Activated naive CD8-positive, alpha-beta T cell (primary cell): ENCODE results near the gene OSBP.
A peak's percentile ranks its signal among the peaks of the same experiment; 100 is the strongest.
"Not testable (repeated sequence)": the region's sequence is repeated elsewhere in the genome, so short reads cannot be mapped to it uniquely, and the experiment has no call there.

Experiments used
- H3K27ac Mint-ChIP-seq: one replicate; pipeline ENCODE4 v1.8.0; 2021; ENCODE audit warnings: mixed read lengths
- H3K27me3 Mint-ChIP-seq: one replicate; pipeline ENCODE4 v1.8.0; 2021; ENCODE audit warnings: mixed read lengths
- H3K36me3 Mint-ChIP-seq: one replicate; pipeline ENCODE4 v1.8.0; 2021; ENCODE audit warnings: mixed read lengths
- H3K4me1 Mint-ChIP-seq: one replicate; pipeline ENCODE4 v1.8.0; 2021; ENCODE audit warnings: low read depth, mixed read lengths
- H3K4me3 Mint-ChIP-seq: one replicate; pipeline ENCODE4 v1.8.0; 2021; ENCODE audit warnings: mild to moderate bottlenecking, mixed read lengths
- H3K9me3 Mint-ChIP-seq: one replicate; pipeline ENCODE4 v1.8.0; 2021; ENCODE audit warnings: low read depth, mixed read lengths

The OSBP gene

GRCh38 chr11:59615637-59616395 lies at the start of gene OSBP:
TSS of gene OSBP (minus strand) at chr11:59615774. CDS start at chr11:59615664, 110 bp downstream.
- Mint-ChIP-seq H3K36me3 (peaks cover 2% of the 10 kb centered on the region), H3K9me3 (no peaks in the 10 kb centered on the region), H3K27me3 (no peaks in the 10 kb centered on the region), H3K4me1 (peaks cover 47% of the 10 kb centered on the region), H3K27ac (peak within 1 kb of the TSS; percentile 95), H3K4me3 (peak within 1 kb of the TSS; percentile 96)

DNA sequence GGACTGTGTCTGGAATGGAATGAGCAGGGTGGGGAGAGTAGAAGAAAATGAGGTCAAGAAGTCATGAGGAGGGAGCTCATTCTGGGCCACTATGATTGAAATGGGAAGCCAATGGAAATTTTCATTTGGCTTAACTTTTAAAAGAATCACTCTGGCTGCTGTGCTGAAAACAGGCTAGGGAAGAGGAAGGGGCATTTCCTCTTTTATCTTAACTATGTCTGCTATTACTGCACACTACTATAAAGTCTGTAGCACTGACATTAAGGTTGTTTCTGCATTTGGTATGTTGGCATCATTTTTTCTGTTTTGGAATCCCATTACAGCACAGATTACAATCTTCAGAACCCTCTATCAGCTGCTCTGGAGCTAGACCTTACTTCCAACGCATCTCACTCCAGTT lies 45.0 kb upstream of the OSBP start:
- Mint-ChIP-seq H3K4me3 (no peak overlapping the region), H3K36me3 (peaks cover 4% of the 10 kb centered on the region), H3K27me3 (no peaks in the 10 kb centered on the region), H3K9me3 (no peaks in the 10 kb centered on the region), H3K4me1 (peaks cover 35% of the 10 kb centered on the region), H3K27ac (peak overlapping the region; percentile 19)

DNA sequence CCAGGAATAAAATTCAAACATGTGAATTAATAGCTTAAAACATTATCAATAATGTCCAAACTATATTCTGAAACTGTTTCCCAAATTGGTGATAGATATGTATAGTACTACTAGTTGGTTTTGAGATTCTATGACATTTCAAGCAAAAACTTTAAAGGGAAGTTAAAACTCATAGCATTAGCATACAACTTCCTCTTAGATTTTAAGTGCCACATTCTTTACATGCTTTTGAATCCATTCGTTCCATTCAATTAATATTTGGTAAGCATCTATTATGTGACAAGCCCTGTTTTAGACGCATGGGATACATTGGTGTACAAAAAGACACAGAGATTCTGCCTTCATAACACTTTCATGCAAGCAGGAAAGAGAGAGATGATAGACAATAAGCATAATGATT lies 44.4 kb upstream of the OSBP start:
- Mint-ChIP-seq H3K4me1 (peaks cover 30% of the 10 kb centered on the region), H3K27me3 (no peaks in the 10 kb centered on the region), H3K36me3 (peaks cover 4% of the 10 kb centered on the region), H3K4me3 (no peak overlapping the region), H3K9me3 (no peaks in the 10 kb centered on the region), H3K27ac (peak overlapping the region; percentile 19)

DNA sequence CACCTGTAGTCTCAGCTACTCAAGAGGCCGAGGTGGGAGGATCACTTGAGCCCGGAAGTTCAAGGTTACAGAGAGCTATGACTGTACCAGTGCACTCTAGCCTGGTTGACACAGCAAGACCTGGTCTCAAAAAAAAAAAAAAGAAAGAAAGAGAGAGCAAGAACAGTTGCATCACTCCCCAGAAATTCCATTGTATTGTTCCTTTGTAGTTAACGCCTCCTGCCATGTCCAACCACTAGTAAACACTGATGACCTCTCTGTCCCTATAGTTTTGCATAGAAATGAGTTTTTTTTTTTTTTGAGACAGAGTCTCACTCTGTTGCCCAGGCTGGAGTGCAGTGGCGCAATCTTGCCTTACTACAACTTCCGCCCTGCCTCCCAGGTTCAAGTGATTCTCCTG lies 42.5 kb upstream of the OSBP start:
- H3K9me3 Mint-ChIP-seq: no peaks in the 10 kb centered on the region
- peaks cover 11% of the 10 kb centered on the region for H3K36me3 Mint-ChIP-seq
- H3K4me1 Mint-ChIP-seq: peaks cover 15% of the 10 kb centered on the region
- H3K27ac Mint-ChIP-seq: no peak overlapping the region
- H3K4me3 Mint-ChIP-seq: no peak overlapping the region
- H3K27me3 Mint-ChIP-seq: no peaks in the 10 kb centered on the region

DNA sequence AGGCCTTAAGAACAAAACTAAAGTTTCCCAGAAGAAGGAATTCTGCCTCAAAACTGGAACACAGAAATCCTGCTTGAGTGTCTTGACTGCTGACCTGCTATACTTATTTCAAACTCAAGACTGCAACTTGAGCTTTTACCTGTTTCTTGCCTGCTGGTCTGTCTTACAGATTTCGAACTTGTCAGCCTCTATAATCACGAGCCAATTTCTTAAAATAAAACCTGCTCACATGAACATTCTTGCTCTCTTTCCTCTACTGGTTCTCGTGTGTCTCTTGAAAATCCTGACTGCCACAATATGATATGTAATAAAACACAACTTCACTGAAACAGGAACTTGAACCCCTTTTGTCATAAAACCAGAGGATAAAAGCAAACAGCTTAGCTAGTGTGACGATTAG lies 39.3 kb upstream of the OSBP start:
- H3K36me3 Mint-ChIP-seq: peaks cover 22% of the 10 kb centered on the region
- no peak overlapping the region for H3K27ac Mint-ChIP-seq
- H3K4me1 Mint-ChIP-seq: peaks cover under 1% of the 10 kb centered on the region
- H3K27me3 Mint-ChIP-seq: no peaks in the 10 kb centered on the region
- H3K9me3 Mint-ChIP-seq: no peaks in the 10 kb centered on the region
- no peak overlapping the region for H3K4me3 Mint-ChIP-seq

DNA sequence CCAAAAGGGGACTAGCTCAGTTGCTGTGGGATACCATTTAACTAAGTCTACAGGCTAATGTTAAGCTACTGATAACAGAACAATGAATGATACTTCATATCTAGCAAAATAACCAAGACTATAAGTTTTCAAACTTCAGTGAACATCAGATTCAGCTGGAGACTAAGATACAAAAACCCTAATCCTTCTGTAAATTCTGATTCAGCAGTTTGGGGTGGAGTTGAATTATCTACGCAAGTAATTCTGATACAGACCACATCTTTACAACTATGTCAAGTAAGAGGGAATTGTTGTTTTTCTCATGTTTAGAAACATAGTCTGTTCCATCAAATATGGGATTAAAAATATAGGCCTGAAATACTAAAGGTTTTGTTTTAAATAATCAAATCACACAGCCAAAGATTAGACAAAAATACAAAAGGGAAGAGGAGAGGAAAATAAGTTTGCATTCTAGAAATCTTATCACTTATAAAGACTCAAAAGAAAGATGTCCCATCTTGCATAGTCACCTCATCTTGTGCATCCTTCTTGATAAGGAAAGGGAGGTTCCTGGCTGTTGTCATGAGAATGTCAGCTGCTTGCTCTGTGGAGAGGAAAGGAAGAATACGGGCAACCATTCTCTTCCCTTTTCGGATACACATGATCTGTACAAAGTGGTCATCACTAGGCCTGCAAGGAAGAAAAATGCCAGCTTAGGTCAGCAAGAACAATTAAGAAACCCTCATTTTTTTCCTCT lies 31.8 kb upstream of the OSBP start:
- Mint-ChIP-seq H3K4me1 (no peaks in the 10 kb centered on the region), H3K4me3 (no peak overlapping the region), H3K9me3 (no peaks in the 10 kb centered on the region), H3K27ac (no peak overlapping the region), H3K27me3 (no peaks in the 10 kb centered on the region), H3K36me3 (peaks cover 21% of the 10 kb centered on the region)

DNA sequence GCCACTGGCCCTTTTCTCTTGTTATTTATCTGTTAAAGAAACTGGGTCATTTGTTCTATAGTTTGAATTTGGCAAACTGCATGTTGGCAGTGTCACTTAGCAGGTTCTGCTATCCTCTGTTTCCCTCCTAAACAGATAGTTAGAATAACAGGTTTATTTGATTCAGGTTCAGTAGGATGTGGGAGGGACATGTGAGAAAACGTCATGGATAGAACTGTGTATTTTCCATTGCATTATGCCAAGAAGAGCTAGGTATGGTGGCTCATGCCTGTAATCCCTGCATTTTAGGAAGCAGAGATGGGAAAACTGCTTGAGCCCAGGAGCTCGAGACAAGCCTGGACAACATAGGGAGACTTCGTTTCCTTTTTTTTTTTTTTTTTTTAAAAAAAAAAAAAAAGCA lies 29.0 kb upstream of the OSBP start:
- no peaks in the 10 kb centered on the region for H3K27me3 Mint-ChIP-seq
- H3K4me1 Mint-ChIP-seq: no peaks in the 10 kb centered on the region
- no peaks in the 10 kb centered on the region for H3K9me3 Mint-ChIP-seq
- peaks cover 13% of the 10 kb centered on the region for H3K36me3 Mint-ChIP-seq
- no peak overlapping the region for H3K4me3 Mint-ChIP-seq
- peak overlapping the region; percentile 11 for H3K27ac Mint-ChIP-seq

GRCh38 chr11:59643390-59643789 lies 27.8 kb upstream of the OSBP start:
- Mint-ChIP-seq H3K4me3 (no peak overlapping the region), H3K9me3 (no peaks in the 10 kb centered on the region), H3K27ac (no peak overlapping the region), H3K36me3 (peaks cover 12% of the 10 kb centered on the region), H3K27me3 (no peaks in the 10 kb centered on the region), H3K4me1 (no peaks in the 10 kb centered on the region)

GRCh38 chr11:59641156-59641555 lies 25.6 kb upstream of the OSBP start:
- no peaks in the 10 kb centered on the region for H3K9me3 Mint-ChIP-seq
- no peak overlapping the region for H3K4me3 Mint-ChIP-seq
- peaks cover 19% of the 10 kb centered on the region for H3K36me3 Mint-ChIP-seq
- no peaks in the 10 kb centered on the region for H3K4me1 Mint-ChIP-seq
- H3K27me3 Mint-ChIP-seq: no peaks in the 10 kb centered on the region
- H3K27ac Mint-ChIP-seq: no peak overlapping the region

- H3K9me3 Mint-ChIP-seq: no peaks in the 10 kb centered on the region
- peaks cover 6% of the 10 kb centered on the region for H3K36me3 Mint-ChIP-seq
- H3K27me3 Mint-ChIP-seq: no peaks in the 10 kb centered on the region
- no peaks in the 10 kb centered on the region for H3K4me1 Mint-ChIP-seq
- no peak overlapping the region for H3K4me3 Mint-ChIP-seq
- no peak overlapping the region for H3K27ac Mint-ChIP-seq
Measured at GRCh38 chr11:59630493-59630892, 14.9 kb upstream of the OSBP start.

GRCh38 chr11:59629996-59630395 lies 14.4 kb upstream of the OSBP start:
- H3K36me3 Mint-ChIP-seq: peaks cover 6% of the 10 kb centered on the region
- no peaks in the 10 kb centered on the region for H3K27me3 Mint-ChIP-seq
- H3K4me3 Mint-ChIP-seq: no peak overlapping the region
- H3K4me1 Mint-ChIP-seq: no peaks in the 10 kb centered on the region
- no peak overlapping the region for H3K27ac Mint-ChIP-seq
- no peaks in the 10 kb centered on the region for H3K9me3 Mint-ChIP-seq

DNA sequence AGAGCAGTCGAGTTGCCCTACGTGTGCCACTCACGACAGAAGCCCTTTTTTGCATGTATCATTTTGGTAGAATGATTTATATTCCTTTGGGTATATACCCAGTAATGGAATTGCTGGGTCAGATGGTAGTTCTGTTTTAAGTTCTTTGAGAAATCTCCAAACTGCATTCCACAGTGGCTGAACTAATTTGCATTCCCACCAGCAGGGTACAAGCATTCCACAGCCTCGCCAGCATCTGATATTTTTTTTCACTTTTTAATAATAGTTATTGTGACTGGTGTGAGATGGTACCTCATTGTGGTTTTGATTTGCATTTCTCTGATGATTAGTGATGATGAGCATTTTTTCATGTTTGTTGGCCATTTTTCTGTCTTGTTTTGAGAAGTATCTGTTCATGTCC lies 11.4 kb upstream of the OSBP start:
- H3K27me3 Mint-ChIP-seq: not testable (repeated sequence)

GRCh38 chr11:59625703-59626102 lies 10.1 kb upstream of the OSBP start:
- no peaks in the 10 kb centered on the region for H3K4me1 Mint-ChIP-seq
- H3K4me3 Mint-ChIP-seq: no peak overlapping the region
- H3K27ac Mint-ChIP-seq: no peak overlapping the region
- H3K27me3 Mint-ChIP-seq: no peaks in the 10 kb centered on the region
- H3K36me3 Mint-ChIP-seq: peaks cover 12% of the 10 kb centered on the region
- H3K9me3 Mint-ChIP-seq: no peaks in the 10 kb centered on the region

More for the DNA sequence above, 11.4 kb upstream of the OSBP start:
- H3K9me3 Mint-ChIP-seq, H3K4me1 Mint-ChIP-seq, H3K27ac Mint-ChIP-seq, H3K4me3 Mint-ChIP-seq: not testable (repeated sequence)
- peaks cover 10% of the 10 kb centered on the region for H3K36me3 Mint-ChIP-seq

GRCh38 chr11:59617876-59618275 lies 2.3 kb upstream of the OSBP start:
- Mint-ChIP-seq H3K36me3 (peaks cover 6% of the 10 kb centered on the region), H3K27me3 (no peaks in the 10 kb centered on the region), H3K27ac (no peak overlapping the region), H3K4me1 (peaks cover 29% of the 10 kb centered on the region), H3K9me3 (no peaks in the 10 kb centered on the region), H3K4me3 (no peak overlapping the region)

DNA sequence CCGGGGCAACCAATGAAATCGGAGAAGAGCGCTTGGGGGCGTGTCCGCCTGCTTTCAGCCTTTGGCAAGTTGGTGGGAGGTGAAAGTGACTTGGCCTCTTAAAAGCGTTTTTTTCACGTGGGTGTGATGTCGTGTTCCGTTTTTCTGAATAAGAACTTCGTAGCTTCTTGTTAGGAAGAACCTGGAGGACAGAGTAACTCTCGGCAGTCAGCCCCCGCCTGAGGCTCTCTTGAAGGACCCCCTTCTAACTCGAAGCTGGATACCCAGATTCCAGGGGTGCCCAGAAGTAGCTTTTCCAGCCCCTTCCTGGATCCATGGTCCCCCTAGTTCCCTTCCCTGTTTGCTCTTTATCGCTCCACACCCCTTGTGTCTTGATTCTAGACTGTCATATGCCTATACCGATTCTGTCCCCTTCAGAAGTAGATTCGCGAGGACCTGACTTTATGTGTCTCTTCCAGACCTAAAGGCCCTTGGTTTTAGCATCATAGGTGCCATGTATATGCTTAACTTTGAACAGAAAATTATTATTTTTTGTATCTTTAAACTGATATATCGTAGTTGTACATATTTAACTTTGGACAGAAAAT lies 915 bp upstream of the OSBP start:
- Mint-ChIP-seq H3K27ac (peak overlapping the region; percentile 95), H3K36me3 (peaks cover 2% of the 10 kb centered on the region), H3K9me3 (no peaks in the 10 kb centered on the region), H3K4me3 (peak overlapping the region; percentile 85), H3K27me3 (no peaks in the 10 kb centered on the region), H3K4me1 (peaks cover 43% of the 10 kb centered on the region)
